Measurements from ENCODE around the gene MNDA.

The MNDA gene

DNA sequence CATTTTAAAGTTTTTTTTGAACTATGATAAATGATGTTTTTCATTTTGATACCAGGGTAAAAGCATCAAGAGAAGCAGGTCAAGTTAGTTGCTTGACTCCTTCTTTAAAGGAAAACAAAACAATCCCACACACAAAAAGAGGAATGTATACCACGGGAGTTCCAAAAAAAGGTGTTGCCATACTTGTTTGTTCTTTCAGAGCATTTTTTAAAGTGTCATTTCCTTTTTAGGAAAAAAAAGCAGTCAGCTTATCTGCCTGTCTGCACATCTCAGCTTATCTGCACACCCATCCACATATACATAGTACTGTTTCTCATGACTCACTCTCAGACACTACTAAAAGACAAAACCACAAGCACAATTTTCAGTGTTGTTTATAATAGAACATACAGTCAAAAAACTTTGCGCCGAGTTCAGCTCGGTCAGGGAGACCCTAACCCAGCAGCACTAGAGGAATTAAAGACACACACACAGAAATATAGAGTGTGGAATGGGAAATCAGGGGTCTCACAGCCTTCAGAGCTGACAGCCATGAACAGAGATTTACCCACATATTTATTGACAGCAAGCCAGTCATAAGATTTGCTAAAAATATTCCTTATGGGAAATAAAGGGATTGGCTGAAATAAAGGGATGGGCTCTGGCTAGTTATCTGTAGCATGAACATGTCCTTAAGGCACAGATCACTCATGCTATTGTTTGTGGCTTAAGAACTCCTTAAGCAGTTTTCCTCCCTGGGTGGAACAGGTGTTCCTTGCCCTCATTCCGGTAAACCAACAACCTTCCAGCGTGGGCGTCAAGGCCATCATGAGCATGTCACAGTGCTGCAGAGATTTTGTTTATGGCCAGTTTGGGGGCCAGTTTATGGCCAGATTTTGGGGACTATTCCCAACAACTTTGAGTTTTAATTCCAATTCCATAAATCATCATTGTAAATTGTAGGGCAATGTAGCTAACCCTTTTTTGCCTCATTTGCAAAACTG lies 11.4 kb upstream of the MNDA start:
- no peaks in the 10 kb centered on the region for H3K27me3 Mint-ChIP-seq (ENCODE audit: low read depth, poor library complexity)
- DNase-seq, result no peak
- peaks cover 17% of the 10 kb centered on the region for H3K4me1 Mint-ChIP-seq
- H3K27ac Mint-ChIP-seq, result peak overlapping the region; percentile 91
- H3K36me3 Mint-ChIP-seq (ENCODE audit: low read depth), result no peaks in the 10 kb centered on the region
- no peak overlapping the region for H3K4me3 Mint-ChIP-seq
- peaks cover 28% of the 10 kb centered on the region for H3K9me3 Mint-ChIP-seq
- TF ChIP-seq, protein P1, sequence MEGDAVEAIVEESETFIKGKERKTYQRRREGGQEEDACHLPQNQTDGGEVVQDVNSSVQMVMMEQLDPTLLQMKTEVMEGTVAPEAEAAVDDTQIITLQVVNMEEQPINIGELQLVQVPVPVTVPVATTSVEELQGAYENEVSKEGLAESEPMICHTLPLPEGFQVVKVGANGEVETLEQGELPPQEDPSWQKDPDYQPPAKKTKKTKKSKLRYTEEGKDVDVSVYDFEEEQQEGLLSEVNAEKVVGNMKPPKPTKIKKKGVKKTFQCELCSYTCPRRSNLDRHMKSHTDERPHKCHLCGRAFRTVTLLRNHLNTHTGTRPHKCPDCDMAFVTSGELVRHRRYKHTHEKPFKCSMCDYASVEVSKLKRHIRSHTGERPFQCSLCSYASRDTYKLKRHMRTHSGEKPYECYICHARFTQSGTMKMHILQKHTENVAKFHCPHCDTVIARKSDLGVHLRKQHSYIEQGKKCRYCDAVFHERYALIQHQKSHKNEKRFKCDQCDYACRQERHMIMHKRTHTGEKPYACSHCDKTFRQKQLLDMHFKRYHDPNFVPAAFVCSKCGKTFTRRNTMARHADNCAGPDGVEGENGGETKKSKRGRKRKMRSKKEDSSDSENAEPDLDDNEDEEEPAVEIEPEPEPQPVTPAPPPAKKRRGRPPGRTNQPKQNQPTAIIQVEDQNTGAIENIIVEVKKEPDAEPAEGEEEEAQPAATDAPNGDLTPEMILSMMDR (IDR thresholded peaks at IDR 0.05), result no peak

DNA sequence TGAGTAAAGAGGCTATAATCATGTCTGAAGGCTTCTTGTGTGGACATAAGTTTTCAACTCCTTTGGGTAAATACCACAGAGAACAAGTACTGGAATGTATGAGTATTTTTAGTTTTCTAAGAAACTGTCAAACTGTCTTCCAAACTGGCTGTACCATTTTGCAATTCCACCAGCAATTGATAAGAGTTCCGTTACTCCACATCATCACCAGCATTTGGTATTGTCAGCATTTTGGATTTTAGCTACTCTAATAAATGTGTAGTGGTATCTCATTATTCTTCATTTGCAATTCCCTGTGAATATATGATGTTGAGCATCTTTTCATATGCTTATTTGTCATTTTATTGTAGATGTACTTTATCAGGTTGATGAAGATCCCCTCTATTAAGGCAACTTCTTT lies 9.4 kb upstream of the MNDA start:
- Mint-ChIP-seq H3K9me3 (peaks cover 33% of the 10 kb centered on the region), H3K27me3 (ENCODE audit: low read depth, poor library complexity) (peaks cover 3% of the 10 kb centered on the region), H3K27ac (no peak overlapping the region), H3K36me3 (ENCODE audit: low read depth) (no peaks in the 10 kb centered on the region), H3K4me3 (no peak overlapping the region), H3K4me1 (peaks cover 17% of the 10 kb centered on the region)
- TF ChIP-seq, protein P1 (IDR thresholded peaks at IDR 0.05), result no peak
- DNase-seq, result no peak

DNA sequence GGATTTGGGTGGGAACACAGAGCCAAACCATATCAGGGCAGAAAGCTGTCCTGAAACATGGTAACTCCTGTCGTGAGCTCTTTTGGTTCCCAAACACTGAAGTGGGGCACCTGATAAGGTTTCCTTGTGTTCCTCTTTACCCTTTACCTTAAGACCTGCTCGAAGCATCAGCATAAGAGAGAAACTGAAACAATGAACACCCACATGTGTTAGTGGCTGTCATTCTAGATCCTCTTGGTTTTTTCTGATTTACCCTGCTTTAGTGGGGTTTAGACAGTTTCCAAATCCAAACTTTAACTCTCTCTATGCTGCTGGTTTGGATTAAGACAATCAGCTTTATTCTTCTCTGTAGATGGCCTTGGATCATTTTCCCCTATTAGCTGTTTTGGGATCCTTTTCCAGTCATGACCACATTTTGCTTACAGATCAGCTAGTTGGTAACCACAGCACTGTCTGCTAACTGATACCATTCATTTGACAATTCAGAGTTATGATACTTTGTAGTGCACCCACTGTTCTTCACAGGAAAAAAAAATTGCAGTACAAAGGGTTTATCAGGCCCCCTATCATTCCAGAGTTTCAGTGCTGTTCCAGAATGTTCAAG lies 975 bp upstream of the MNDA start:
- no peak overlapping the region for H3K4me3 Mint-ChIP-seq
- H3K9me3 Mint-ChIP-seq, result peaks cover 38% of the 10 kb centered on the region
- peaks cover 3% of the 10 kb centered on the region for H3K27me3 Mint-ChIP-seq (ENCODE audit: low read depth, poor library complexity)
- no peak overlapping the region for H3K27ac Mint-ChIP-seq
- TF ChIP-seq, protein P1 (IDR thresholded peaks at IDR 0.05), result no peak
- no peak for DNase-seq
- no peaks in the 10 kb centered on the region for H3K4me1 Mint-ChIP-seq
- no peaks in the 10 kb centered on the region for H3K36me3 Mint-ChIP-seq (ENCODE audit: low read depth)

DNA sequence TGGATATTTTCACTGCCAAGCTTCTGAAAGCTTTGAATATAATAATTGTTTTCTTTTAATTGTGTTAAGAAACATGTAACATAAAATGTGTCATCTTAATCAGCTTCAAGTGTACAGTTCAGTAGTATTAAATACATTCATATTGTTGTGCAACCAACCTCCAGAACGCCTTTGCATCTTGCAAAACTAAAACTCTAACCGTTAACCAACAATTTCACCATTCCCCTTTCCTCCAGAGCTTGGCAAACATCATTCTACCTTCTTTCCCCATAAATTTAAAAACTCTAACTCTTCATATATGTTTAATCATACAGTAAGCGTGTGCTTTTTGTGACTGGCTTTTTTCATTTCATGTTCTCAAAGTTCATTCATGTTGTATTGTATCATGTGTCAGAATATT lies 2.1 kb downstream of the MNDA start:
- Mint-ChIP-seq H3K36me3 (ENCODE audit: low read depth) (no peaks in the 10 kb centered on the region), H3K4me3 (no peak overlapping the region), H3K4me1 (no peaks in the 10 kb centered on the region), H3K27me3 (ENCODE audit: low read depth, poor library complexity) (no peaks in the 10 kb centered on the region), H3K9me3 (peaks cover 22% of the 10 kb centered on the region), H3K27ac (no peak overlapping the region)
- no peak for DNase-seq
- TF ChIP-seq, protein P1 (IDR thresholded peaks at IDR 0.05), result no peak

DNA sequence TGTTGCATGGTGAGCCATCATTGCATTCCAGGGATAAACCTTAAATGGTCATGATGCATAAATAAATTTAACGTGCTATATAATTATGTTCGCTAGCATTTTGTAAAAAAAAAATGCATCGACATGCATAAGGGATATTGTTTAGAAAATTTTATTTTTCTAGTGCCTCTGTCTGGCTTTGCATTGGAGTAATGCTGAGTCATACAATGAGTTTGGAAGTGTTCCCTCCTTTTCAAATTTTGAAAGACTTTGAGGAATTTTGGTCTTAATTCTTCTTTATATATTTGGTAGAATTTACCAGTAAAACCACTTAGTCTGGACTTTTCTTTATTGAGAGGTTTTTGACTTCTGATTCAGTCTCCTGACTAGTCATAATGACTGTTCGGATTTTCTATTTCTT lies 4.9 kb downstream of the MNDA start:
- Mint-ChIP-seq H3K36me3 (ENCODE audit: low read depth) (no peaks in the 10 kb centered on the region), H3K27me3 (ENCODE audit: low read depth, poor library complexity) (no peaks in the 10 kb centered on the region)
- TF ChIP-seq, protein P1 (IDR thresholded peaks at IDR 0.05), result no peak

More for the DNA sequence above, 4.9 kb downstream of the MNDA start:
- H3K4me3 Mint-ChIP-seq, result no peak overlapping the region
- no peaks in the 10 kb centered on the region for H3K4me1 Mint-ChIP-seq
- H3K9me3 Mint-ChIP-seq, result peaks cover 13% of the 10 kb centered on the region
- H3K27ac Mint-ChIP-seq, result no peak overlapping the region
- no peak for DNase-seq

Measured in nephron progenitor cell (in vitro differentiated cells).